HG03378 (cell line): Measurements from ENCODE around the gene AP1G2.
"Not testable (repeated sequence)": the region's sequence is repeated elsewhere in the genome, so short reads cannot be mapped to it uniquely, and the experiment has no call there.

Source experiments
- ATAC-seq: cut with Tn5 transposase; IDR thresholded peaks from one replicate; pipeline ENCODE4 v1.9.1; 2021; ENCODE audit warnings: mild to moderate bottlenecking, moderate library complexity; ENCODE audit not compliant: unreplicated experiment

The AP1G2 gene

DNA sequence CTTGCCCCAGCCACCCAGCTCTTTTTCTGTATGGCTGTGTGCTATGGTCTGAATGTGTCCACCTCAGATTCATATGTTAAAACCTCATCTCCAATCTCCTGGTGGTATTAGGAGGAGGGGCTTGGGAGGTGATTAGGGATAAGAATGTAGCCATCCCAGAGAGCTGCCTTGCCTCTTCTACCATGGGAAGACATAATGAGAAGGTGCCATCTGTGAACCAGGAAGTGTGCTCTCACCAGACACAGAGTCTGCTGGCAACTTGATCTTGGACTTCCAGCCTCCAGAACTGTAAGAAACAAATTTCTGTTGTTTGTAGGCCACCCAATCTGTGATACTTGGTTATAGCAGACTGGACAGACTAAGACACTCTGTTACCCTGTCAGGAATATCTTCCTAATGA lies 33.8 kb upstream of the AP1G2 start:
- ATAC-seq: no peak

DNA sequence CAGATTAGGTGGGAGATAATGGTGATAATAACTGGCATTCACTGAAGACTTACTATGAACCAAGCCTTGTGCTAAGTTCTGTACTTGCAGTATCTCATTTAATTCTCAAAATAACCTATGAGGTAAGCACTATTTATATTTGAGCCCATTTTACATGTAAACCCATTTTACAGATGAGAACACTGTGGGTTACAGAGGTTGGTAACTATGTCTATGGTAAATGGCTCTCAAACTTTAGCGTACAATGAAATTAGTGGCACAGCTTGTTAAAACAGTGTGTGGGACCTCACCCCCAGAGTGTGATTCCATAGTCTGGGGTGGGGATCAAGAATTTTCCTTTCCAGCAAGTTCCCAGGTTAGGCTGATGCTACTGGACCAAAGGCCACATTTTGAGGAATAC lies 33.2 kb upstream of the AP1G2 start:
- ATAC-seq: no peak

DNA sequence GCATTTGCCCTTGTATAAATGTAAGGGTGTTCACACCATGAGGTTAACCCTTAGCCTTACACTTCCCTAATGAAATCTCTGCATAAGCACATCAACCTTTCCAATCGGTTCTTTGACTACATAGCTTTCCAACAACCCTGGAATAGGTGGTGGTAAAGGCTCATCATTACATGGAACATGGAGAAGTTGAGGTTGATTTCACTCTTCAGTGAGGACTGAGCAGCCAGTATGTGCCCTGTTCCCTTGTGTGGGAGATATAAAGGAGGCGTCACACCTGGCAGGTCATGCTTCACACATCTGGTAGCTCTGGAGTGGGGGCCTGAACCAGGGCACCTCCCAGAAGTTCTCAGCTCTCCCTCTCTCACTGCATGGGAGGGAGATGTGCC lies 32.7 kb upstream of the AP1G2 start:
- no peak for ATAC-seq

DNA sequence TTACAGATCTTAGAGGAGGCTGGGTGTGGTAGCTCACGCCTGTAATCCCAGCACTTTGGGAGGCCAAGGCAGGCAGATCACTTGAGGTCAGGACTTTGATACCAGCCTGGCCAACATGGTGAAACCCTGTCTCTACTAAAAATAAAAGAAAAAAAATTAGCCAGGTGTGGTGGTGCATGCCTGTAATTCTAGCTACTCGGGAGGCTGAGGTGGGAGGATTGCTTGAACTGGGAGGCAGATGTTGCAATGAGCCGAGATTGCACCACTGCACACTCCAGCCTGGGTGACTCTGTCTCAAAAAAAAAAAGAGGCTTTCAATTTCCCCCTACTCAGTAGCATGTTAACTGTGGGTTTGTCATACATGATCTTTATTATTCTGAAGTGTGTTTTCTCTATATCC lies 26.6 kb upstream of the AP1G2 start:
- not testable (repeated sequence) for ATAC-seq

DNA sequence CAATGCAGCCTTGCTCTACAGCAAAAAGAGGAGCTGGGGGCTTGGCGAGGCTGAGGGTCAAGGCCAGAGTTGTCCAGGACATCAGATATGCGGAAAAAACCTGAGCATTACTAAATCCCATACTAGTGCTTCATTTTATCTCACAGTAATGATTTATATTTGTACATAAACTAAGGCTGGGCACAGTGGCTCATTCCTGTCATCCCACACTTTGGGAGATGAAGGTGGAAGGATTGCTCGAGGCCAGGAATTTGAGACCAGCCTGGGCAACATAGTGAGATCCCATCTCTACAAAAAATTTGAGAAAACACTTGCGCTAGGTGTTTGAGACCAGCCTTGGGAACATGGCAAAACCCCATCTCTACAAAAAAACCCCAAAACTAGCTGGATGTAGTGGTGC lies 22.6 kb upstream of the AP1G2 start:
- ATAC-seq: no peak

DNA sequence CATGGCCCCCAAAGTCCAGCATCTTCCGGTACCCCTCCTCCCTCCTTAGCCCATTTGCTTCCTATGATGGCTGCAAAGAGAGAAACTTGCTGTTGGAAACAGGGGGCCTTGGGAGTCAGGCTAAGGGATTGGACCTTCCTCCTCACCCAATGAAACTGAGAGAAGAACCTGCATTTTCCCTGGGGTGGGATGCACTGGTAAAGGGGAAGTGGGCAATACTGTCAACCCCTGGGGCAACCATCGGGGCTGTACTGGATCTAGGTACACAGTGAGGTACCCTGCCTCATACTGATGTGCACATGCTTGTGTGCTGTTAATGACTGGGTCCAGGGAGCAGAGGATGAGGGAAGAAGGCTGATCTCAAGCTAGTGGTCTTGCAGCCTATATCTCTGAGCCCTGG lies 22.0 kb upstream of the AP1G2 start:
- no peak for ATAC-seq

DNA sequence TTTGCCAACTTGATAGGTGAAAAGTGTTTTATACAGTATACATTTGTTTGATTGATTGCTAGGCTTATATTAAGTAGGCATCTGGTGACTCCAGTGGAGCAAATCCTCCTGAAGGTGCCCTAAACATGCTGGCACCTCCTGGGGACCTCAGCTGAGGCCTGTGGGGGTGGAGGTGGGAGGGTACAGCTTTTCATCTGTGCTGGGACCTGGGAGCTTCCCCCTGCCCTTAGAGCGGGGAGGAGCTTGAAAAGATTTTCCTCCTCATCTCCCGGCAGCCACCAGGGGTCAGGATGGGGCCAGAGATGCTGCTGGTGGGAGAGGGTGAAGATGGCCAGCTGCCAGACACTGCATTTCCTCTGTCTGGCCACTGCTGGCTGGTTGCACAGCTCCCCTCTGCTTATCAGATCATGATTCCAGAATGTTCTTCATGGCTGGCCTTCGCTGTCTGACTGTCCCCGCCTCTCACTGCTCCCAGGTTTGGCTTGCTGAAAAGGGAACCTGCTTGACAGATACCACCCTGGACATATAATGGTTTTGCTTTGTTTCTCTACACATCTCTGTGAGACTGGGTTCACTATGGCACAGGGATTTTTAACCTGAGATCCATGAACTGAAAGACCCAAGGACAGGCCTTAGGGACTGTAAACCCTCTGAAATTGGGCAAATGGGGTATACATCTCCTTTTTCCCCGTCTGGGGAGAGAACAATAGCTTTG lies 21.4 kb upstream of the AP1G2 start:
- peak; percentile 96 for ATAC-seq

DNA sequence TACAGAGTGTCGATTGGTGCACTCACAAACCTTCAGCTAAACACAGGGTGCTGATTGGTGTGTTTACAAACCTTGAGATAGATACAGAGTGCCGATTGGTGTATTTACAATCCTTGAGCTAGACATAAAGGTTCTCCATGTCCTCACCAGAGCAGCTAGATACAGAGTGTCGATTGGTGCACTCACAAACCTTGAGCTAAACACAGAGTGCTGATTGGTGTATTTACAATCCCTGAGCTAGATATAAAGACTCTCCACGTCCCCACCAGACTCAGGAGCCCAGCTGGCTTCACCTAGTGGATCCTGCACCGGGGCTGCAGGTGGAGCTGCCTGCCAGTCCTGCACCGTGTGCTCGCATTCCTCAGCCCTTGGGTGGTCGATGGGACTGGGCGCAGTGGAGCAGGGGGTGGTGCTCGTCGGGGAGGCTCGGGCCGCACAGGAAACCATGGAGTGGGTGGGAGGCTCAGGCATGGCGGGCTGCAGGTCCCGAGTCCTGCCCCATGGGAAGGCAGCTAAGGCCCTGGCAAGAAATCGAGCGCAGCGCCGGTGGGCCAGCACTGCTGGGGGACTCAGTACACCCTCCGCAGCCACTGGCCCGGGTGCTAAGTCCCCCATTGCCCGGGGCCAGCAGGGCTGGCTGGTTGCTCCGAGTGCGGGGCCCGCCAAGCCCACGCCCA lies 17.1 kb upstream of the AP1G2 start:
- not testable (repeated sequence) for ATAC-seq

DNA sequence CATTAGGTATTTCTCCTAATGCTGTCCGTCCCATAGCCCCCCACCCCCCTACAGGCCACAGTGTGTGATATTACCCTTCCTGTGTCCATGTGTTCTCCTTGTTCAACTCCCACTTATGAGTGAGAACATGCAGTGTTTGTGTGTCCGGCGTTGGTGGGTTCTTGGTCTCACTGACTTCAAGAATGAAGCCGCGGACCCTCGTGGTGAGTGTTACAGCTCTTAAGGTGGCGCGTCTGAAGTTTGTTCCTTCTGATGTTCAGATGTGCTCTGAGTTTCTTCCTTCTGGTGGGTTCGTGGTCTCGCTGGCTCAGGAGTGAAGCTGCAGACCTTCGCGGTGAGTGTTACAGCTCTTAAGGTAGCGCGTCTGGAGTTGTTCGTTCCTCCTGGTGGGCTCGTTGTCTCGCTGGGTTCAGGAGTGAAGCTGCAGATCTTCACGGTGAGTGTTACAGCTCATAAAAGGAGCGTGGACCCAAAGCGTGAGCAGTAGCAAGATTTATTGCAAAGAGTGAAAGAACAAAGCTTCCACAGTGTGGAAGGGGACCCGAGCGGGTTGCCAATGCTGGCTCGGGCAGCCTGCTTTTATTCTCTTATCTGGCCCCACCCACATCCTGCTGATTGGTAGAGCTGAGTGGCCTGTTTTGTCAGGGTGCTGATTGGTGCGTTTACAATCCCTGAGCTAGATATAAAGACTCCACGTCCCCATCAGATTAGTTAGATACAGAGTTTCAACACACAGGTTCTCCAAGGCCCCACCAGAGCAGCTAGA lies 16.4 kb upstream of the AP1G2 start:
- ATAC-seq: not testable (repeated sequence)

DNA sequence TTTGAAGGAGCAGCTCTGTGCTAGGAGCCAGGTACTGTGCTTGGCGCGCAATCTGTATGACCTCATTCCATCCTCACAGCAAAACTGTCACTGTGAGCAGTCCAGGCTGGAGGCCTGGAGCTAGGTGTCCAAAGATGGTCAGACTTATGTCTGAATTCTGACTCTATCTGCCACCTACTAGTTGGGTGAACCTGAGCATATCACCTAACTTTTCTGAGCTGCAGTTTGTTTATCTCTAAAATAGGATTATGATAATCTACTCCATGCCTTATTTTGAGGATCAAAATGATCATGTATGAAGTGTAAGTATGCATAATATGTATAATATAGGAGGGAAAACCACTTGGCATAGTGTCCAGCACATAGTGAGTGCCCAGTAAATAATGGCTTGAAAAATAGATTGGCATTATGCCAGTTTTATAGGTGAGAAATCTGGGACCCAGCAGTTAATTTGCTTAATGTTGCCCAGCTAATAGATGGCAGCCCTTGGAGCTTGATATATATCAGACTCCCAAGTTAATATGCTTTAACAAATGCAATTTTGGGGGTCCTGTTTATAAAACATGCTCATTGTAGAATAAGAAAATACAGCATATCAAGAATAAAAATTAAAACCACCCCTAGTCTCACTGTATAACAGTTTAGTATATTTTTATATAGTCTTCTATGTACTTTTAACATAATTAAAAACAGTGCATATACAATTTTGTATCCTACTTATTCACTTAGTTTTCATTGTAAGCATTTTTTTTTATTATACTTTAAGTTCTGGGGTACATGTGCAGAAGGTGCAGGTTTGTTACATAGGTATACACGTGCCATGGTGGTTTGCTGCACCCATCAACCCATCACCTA lies 15.5 kb upstream of the AP1G2 start:
- ATAC-seq: no peak

DNA sequence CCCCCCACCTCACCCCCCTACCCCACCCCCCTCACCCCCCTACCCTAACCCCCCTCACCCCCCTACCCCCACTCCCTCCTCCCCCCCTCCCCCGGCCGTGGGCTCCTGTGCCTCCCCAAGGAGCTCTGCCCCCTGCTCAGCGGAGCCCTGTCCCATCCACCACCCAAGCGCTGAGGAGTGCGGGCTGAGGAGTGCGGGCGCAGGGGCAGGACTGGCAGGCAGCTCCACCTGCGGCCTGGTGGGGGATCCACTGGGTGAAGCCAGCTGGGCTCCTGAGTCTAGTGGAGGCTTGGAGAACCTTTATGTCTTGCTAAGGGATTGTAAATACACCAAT lies 13.3 kb upstream of the AP1G2 start:
- no peak for ATAC-seq

DNA sequence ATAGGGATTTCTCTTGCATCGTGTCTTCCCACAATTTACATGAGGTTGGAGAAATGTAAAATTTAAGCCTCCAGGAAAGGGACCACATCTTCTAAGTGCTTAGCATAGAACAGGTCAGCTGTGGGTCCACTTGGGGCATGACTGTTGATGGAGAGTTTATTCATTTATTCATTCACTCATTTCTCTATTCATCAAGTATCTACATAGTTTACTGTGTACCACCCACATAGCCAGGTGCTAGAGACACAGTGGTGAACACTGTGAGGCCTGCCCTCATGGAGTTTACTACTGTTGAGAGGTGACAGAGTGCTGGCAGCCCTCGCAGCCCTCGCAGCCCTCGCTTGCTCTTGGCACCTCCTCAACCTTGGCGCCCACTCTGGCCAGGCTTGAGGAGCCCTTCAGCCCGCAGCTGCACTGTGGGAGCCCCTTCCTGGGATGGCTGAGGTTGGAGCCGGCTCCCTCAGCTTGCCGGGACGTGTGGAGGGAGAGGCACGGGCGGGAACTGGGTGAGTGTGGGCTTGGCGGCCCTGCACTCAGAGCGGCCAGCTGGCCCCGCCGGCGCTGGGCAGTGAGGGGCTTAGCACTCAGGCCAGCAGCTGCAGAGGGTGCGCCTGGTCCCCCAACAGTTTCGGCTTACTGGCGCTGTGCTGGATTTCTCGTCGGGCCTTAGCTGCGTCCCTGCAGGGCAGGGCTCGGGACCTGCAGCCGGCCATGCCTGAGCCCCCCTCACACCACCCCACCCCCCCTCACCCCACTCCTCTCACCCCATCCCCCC lies 12.7 kb upstream of the AP1G2 start:
- ATAC-seq: no peak

DNA sequence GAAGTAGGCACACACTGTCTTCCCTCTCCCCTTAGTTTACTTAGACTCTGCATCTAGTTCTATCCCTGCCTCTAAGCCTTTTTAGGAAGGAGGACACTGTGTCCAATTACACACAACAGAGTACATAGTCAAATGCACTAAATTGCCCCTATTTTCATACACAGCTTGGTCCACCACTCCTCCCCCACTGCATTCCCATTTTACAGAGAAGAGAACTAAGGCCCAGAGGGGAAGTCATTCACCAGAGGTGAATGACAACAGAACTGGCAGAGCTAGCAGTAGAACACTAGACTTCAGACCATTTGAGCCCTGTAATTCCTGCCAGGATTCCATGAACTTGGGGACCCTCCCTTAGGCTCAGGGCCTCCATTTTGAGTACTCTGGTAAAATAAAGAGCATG lies 12.1 kb upstream of the AP1G2 start:
- no peak for ATAC-seq

DNA sequence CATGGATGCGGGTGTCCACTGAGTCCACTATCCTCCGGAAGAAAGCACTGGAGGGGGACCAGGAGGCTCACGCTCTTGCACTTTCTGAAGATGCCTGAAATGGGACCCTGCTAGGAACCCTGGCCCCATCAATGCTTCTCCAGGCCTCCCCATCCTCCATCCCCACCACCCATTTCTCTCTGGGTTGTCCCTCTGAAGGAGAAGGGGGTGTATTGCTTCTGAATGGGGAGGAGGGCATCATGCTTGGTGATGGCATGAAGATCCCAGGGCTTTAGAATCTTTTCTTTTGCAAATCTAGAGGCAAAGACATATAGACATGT lies 11.7 kb upstream of the AP1G2 start:
- no peak for ATAC-seq

DNA sequence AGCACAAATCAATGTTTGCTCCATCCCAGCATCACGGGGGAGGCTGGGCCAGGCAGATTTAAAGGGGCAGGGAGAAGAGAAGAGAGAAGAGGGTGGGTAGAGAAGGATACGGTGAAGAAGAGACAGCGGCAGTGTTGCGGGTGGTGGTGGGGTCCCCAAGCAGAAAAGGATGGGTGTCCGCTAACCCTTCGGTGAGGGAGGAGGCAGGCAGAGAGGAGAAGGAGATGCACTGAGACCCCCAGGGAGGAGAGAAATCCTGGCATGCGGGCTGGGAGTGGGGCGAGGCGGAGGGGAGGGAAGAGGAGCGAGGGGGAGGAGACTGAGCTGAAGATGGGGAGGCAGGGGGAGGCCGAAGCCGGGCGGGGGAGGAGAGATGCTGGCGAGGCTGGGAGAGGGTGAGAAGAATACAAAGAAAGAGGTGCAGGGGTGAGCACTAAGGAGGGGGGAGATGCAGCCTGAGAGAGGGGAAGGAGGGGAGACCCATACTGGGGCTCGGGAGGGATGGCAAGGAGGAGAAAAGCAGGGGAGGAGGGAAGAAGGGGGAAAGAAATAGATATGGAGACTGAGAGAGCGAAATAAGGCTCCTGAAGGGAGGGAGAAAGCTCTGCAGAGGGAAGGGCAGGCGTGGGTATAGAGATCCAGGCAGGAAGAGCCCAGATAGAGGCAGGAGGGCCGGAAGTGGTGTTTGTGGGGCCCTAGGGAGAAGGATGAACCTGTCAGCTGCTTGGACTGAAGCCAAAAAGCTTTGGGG lies 11.1 kb upstream of the AP1G2 start, which contains the start of gene JPH4:
JPH4 (minus strand) TSS at position 231 of the 751 bp plus-strand sequence. CDS start 1,337 bp downstream, outside the sequence.
- no peak for ATAC-seq

DNA sequence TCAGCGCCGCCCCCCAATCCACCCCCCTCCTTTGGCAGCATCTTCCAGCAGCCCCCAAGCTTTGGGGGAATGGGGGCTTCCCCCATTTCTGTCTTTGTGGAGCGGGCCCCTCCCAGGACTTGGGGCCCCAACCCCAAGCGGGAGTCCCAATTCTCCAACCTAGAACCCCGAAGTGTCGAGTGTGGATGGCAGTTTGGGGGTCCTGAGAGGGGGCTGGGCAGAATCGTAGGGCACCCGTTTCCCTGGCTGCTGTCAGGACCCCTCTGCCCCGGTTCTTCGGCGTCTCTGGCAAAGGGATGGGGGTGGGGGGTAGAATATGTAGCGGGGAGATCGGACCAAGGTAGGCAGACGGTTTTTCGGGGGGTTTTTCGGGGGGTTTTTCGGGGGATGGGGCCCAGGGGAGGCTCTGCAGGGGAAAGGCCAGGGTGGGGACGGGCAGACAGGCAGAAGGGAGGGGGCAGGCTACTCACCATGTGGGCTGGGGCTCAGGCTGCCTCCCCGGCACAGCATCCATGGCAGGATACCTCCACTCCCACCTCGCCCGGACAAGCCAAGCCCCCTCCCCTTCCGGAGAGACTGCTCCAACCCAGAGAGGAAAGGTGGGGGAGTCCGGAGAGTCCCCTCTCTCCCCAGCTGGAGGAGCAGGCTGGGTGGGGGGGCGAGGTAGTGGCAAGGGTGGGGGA lies 10.3 kb upstream of the AP1G2 start:
- no peak for ATAC-seq

DNA sequence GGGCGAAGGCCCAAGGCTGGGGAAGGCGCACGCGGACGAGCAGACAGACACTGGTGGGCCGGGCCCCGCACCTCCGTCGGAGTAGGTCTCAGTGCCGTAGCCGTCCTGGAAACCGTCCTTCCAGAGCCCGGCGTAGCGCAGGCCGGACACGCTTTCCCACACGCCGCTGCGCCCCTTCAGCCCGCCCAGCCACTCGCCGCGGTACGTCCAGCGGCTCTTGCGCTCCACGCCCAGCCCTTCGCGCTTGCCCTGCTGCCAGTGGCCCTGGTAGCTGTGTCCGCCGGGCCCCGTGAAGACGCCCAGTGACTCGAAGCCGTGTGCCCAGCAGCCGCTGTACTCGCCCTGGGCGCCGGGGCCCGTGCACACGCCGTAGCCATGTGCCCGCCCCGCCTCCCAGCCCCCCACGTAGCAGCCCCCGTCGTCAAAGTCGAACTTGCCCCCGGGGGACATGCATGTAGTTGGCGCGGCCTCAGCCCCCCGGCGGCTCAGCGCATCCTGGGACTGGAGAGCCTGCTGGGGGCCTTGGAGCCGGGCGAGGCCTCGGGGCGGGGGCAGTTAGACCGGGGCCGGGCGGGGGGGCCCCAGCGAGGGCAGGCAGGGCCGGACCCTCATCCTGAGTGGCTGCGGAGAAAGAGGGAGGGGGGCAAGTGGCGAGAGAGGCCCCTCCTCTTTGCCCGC lies 9.6 kb upstream of the AP1G2 start:
- ATAC-seq: no peak

DNA sequence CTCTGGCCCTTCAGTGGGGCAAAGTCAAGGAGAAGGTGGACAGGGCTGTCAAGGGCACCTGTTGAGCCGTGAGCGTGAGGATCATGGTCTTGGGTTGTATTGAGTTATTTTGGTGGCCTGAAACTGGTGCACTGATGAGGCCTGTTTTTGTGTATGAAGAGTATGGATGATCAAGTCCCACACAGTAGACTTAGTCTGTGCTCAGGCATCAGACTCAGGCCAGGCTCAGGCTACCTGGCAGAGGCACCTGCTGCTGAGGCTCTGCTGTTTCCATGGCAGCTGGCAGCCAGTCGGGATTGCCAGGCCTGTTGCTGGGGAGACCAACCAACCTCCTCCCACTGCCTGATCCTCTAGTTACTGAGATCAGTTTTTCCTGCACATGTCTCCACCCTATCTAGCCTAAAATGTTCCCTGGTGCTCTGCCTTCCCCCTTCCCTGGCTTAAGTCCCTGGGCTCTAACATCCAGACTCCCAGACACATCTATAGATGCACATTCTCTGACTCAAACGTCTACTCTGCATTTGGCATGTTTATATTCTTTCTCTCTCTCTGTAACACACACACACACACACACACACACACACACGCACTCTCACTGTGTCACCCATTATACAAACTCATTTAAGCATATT lies 5.9 kb upstream of the AP1G2 start:
- ATAC-seq: no peak
